Tibial artery (tissue), 4 donors: Measurements from ENCODE around the gene FNIP1.

Experiments
- DNase-seq, 2 donors: peaks; one replicate each; pipeline ENCODE4 v3.0.0-alpha.2; 2019
- H3K27ac ChIP-seq, 2 donors: fragments of 200-600 bp; sonication (generic) in 1 of 2; 1 replicate in 1 of 2; 2 replicates in 1 of 2; pipeline ENCODE4 v1.5.1; 2018 to 2019; ENCODE audit warnings: mild to moderate bottlenecking in 1 of 2
- H3K27me3 ChIP-seq, 2 donors: fragments of 200-600 bp; sonication (generic) in 1 of 2; one replicate each; pipeline versions ENCODE4 v1.5.1 to v1.6.0; 2016 to 2019
- H3K36me3 ChIP-seq, 3 donors: fragments of 200-600 bp; sonication (generic) in 2 of 3; one replicate each; pipeline ENCODE4 v1.5.1; 2016 to 2019; ENCODE audit warnings: mild to moderate bottlenecking in 2 of 3
- H3K4me1 ChIP-seq, 4 donors: fragments of 200-600 bp; sonication (generic) in 2 of 4; 1 replicate in 3 of 4; 2 replicates in 1 of 4; pipeline ENCODE4 v1.5.1; 2016 to 2019
- H3K4me3 ChIP-seq, 2 donors: fragments of 200-600 bp; sonication (generic) in 1 of 2; 1 replicate in 1 of 2; 2 replicates in 1 of 2; pipeline ENCODE4 v1.5.1; 2018 to 2019; ENCODE audit warnings: mild to moderate bottlenecking in 2 of 2
- H3K9me3 ChIP-seq, 3 donors: fragments of 200-600 bp; sonication (generic) in 1 of 3; one replicate each; pipeline ENCODE4 v1.5.1; 2016 to 2019
- CTCF ChIP-seq, 2 experiments: fragments of 200-600 bp in 1 of 2; fragments of 450-650 bp in 1 of 2; IDR thresholded peaks; one replicate each; pipeline ENCODE4 v1.5.1; 2017 to 2019; ENCODE audit warnings: antibody characterized with exemption in 2 of 2, mild to moderate bottlenecking in 1 of 2, moderate library complexity in 1 of 2
- intact Hi-C: fragments of 100-400 bp; cut with DNase I; formaldehyde crosslinking; loops from one replicate; pipeline ENCODE4 v1.15.0; 2023; ENCODE audit warnings: low total_unique reads

FNIP1 gene

GRCh38 chr5:131634238-131634637 lies 162.6 kb downstream of the FNIP1 start:
- H3K27ac ChIP-seq = peak overlapping the region; percentile 95 to 98
- H3K4me1 ChIP-seq = peaks cover 0 to 37% (median 25%) of the 10 kb centered on the region in 4 donors
- peak overlapping the region; percentile 76 to 89 for H3K4me3 ChIP-seq
- intact Hi-C loops = loop anchor here (2.0 kb wide), 1 partner anchor 163 kb away; the partner anchor contains the start of gene FNIP1
- no peaks in the 10 kb centered on the region for H3K9me3 ChIP-seq
- no peaks in the 10 kb centered on the region for H3K27me3 ChIP-seq
- no peak for TF ChIP-seq CTCF (IDR thresholded peaks at IDR 0.05)
- H3K36me3 ChIP-seq = no peaks in the 10 kb centered on the region
- no peak for DNase-seq

- Histone ChIP-seq H3K27me3 (no peaks in the 10 kb centered on the region), H3K27ac (peak overlapping the region; percentile 95 to 98), H3K36me3 (no peaks in the 10 kb centered on the region), H3K4me1 (peaks cover 0 to 37% (median 25%) of the 10 kb centered on the region in 4 donors), H3K4me3 (peak overlapping the region; percentile 76 to 89), H3K9me3 (no peaks in the 10 kb centered on the region)
- TF ChIP-seq CTCF (IDR thresholded peaks at IDR 0.05) = no peak
- DNase-seq = no peak
- intact Hi-C loops = loop anchor here (2.0 kb wide), 1 partner anchor 163 kb away; the partner anchor contains the start of gene FNIP1
These were observed 163.0 kb downstream of the FNIP1 start for GRCh38 chr5:131633830-131634229.

GRCh38 chr5:131630963-131631350 lies 165.9 kb downstream of the FNIP1 start:
- no peak overlapping the region for H3K4me3 ChIP-seq
- intact Hi-C loops = no loop called here
- no peak overlapping the region for H3K27ac ChIP-seq

GRCh38 chr5:131630208-131630962 lies 166.4 kb downstream of the FNIP1 start:
- Histone ChIP-seq H3K4me3 (no peak overlapping the region), H3K36me3 (no peaks in the 10 kb centered on the region), H3K9me3 (no peaks in the 10 kb centered on the region), H3K27me3 (no peaks in the 10 kb centered on the region), H3K27ac (no peak overlapping the region), H3K4me1 (peaks cover 0 to 51% (median 23%) of the 10 kb centered on the region in 4 donors)
- no peak for DNase-seq
- intact Hi-C loops = no loop called here
- TF ChIP-seq CTCF (IDR thresholded peaks at IDR 0.05) = no peak

More at GRCh38 chr5:131630963-131631350, 165.9 kb downstream of the FNIP1 start:
- no peak for DNase-seq
- no peaks in the 10 kb centered on the region for H3K36me3 ChIP-seq
- TF ChIP-seq CTCF (IDR thresholded peaks at IDR 0.05) = no peak
- H3K4me1 ChIP-seq = peaks cover 0 to 51% (median 23%) of the 10 kb centered on the region in 4 donors
- no peaks in the 10 kb centered on the region for H3K9me3 ChIP-seq
- no peaks in the 10 kb centered on the region for H3K27me3 ChIP-seq

GRCh38 chr5:131628990-131629389 lies 167.8 kb downstream of the FNIP1 start:
- H3K36me3 ChIP-seq = no peaks in the 10 kb centered on the region
- intact Hi-C loops = no loop called here
- no peaks in the 10 kb centered on the region for H3K27me3 ChIP-seq
- no peak for DNase-seq
- H3K9me3 ChIP-seq = no peaks in the 10 kb centered on the region
- peaks cover 0 to 49% (median 23%) of the 10 kb centered on the region in 4 donors for H3K4me1 ChIP-seq
- TF ChIP-seq CTCF (IDR thresholded peaks at IDR 0.05) = no peak
- no peak overlapping the region for H3K27ac ChIP-seq
- no peak overlapping the region for H3K4me3 ChIP-seq
